Trophoblast cell (in vitro differentiated cells and primary cell): ENCODE results near the gene COL4A2.

Experiments used
- DNase-seq, 2 donors: peaks; one replicate each; pipeline ENCODE4 v3.0.0-alpha.2; 2016
- H2AFZ ChIP-seq: 2 replicates; pipeline ENCODE4 v1.6.1; 2013; ENCODE audit warnings: low read length, moderate library complexity, mild to moderate bottlenecking; ENCODE audit not compliant: insufficient read depth, poor library complexity
- H2AK5ac ChIP-seq: 2 replicates; pipeline ENCODE4 v1.6.1; 2013; ENCODE audit warnings: mild to moderate bottlenecking, low read length
- H2BK120ac ChIP-seq: 2 replicates; pipeline ENCODE4 v1.6.1; 2013; ENCODE audit warnings: low read length, mild to moderate bottlenecking, moderate library complexity; ENCODE audit not compliant: insufficient read depth, poor library complexity
- H2BK12ac ChIP-seq: 2 replicates; pipeline ENCODE4 v1.6.1; 2013; ENCODE audit warnings: mild to moderate bottlenecking, low read length, moderate library complexity
- H2BK5ac ChIP-seq: 2 replicates; pipeline ENCODE4 v1.6.1; 2013; ENCODE audit warnings: low read length, low read depth, moderate library complexity, mild to moderate bottlenecking; ENCODE audit not compliant: poor library complexity
- H3K14ac ChIP-seq: 2 replicates; pipeline ENCODE4 v1.6.1; 2013; ENCODE audit warnings: mild to moderate bottlenecking, low read length
- H3K18ac ChIP-seq: 2 replicates; pipeline ENCODE4 v1.6.1; 2013; ENCODE audit warnings: mild to moderate bottlenecking, low read length
- H3K23ac ChIP-seq: 2 replicates; pipeline ENCODE4 v1.6.1; 2013; ENCODE audit warnings: low read length
- H3K27ac ChIP-seq: 2 replicates; pipeline ENCODE4 v1.5.1; 2013; ENCODE audit warnings: low read depth, mild to moderate bottlenecking, inconsistent platforms, low read length, moderate library complexity
- H3K27me3 ChIP-seq: 2 replicates; pipeline ENCODE4 v1.6.1; 2013; ENCODE audit warnings: inconsistent platforms, mild to moderate bottlenecking, low read length, moderate library complexity; ENCODE audit not compliant: insufficient read depth
- H3K36me3 ChIP-seq, 2 experiments: 1 replicate in 1 of 2; 2 replicates in 1 of 2; pipeline ENCODE4 v1.6.1; 2013; ENCODE audit warnings: low read length in 2 of 2, mild to moderate bottlenecking in 2 of 2, moderate library complexity in 1 of 2; ENCODE audit not compliant: insufficient read depth in 2 of 2, control insufficient read depth in 1 of 2
- H3K4ac ChIP-seq: 2 replicates; pipeline ENCODE4 v1.6.1; 2013; ENCODE audit warnings: low read depth, mild to moderate bottlenecking, low read length, moderate library complexity
- H3K4me1 ChIP-seq, 2 experiments: 1 replicate in 1 of 2; 2 replicates in 1 of 2; pipeline ENCODE4 v1.6.1; 2013; ENCODE audit warnings: low read length in 2 of 2, mild to moderate bottlenecking in 2 of 2, moderate library complexity in 1 of 2; ENCODE audit not compliant: insufficient read depth in 2 of 2, control insufficient read depth in 1 of 2
- H3K4me2 ChIP-seq: 2 replicates; pipeline ENCODE4 v1.6.1; 2013; ENCODE audit warnings: inconsistent platforms, mild to moderate bottlenecking, low read length, moderate library complexity
- H3K4me3 ChIP-seq: 2 replicates; pipeline ENCODE4 v1.5.1; 2013; ENCODE audit warnings: mild to moderate bottlenecking, low read depth, low read length, inconsistent platforms
- H3K79me1 ChIP-seq: one replicate; pipeline ENCODE4 v1.6.1; 2013; ENCODE audit warnings: low read length
- H3K79me2 ChIP-seq: 2 replicates; pipeline ENCODE4 v1.6.1; 2013; ENCODE audit warnings: low read length, mild to moderate bottlenecking; ENCODE audit not compliant: control insufficient read depth, insufficient read depth, poor library complexity
- H3K9ac ChIP-seq: 2 replicates; pipeline ENCODE4 v1.6.1; 2013; ENCODE audit warnings: mild to moderate bottlenecking, low read length
- H3K9me3 ChIP-seq: 2 replicates; pipeline ENCODE4 v1.6.1; 2013; ENCODE audit warnings: low read depth, mild to moderate bottlenecking, control low read depth, inconsistent platforms, low read length; ENCODE audit not compliant: insufficient read depth
- H4K12ac ChIP-seq: 2 replicates; pipeline ENCODE4 v1.6.1; 2013; ENCODE audit warnings: low read depth, mild to moderate bottlenecking, low read length, moderate library complexity
- H4K8ac ChIP-seq: 2 replicates; pipeline ENCODE4 v1.6.1; 2013; ENCODE audit warnings: low read depth, mild to moderate bottlenecking, low read length, moderate library complexity
- H4K91ac ChIP-seq: one replicate; pipeline ENCODE4 v1.6.1; 2013; ENCODE audit warnings: low read depth, mild to moderate bottlenecking, low read length, moderate library complexity
- WGBS: extraction: QIAGEN DNeasy Blood & Tissue Kit; methylation state at CpG from one replicate; pipeline ENCODE4 v1.1.7; 2013; ENCODE audit warnings: missing lambda C conversion rate; ENCODE audit not compliant: insufficient read length, insufficient coverage; ENCODE audit errors: extremely low coverage; 5-methylcytosine and 5-hydroxymethylcytosine counted together

The COL4A2 gene

DNA sequence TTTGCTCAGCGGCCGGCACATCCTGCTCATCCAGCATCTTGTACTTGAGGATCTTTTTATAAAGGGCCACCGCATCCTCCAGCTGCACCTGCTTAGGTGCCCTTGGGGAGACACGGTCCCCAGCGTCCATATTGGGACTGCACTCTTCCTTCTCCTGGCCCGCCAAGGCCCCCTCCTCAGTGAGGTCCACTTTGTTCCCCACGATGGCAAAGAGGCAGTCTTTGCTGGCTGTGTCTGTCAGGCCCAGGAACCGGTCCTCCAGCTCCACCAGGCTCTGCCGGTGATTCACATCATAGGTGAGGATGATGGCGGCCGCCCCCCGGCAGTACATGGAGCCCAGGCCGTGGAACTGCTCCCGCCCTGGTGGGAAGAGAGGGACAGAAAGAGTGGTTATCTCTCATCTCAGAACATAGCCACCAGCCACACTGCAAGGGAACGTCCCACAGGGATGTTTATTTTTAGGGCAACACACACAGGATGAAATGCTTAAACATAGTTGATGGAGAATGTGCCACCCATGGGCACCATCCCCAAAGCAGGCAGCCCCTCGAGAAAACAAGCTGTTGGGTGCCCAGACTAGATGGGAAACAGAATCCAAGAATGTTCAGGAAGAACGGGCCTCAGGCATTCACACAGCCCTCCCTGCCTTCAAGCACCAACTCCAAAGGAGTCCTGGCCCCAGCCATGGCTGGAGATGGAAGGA lies 216.9 kb downstream of the COL4A2 start:
- no peak overlapping the region for H3K14ac ChIP-seq
- peaks cover 15% of the 10 kb centered on the region for H3K79me1 ChIP-seq
- no peak overlapping the region for H3K4me3 ChIP-seq
- no peak overlapping the region for H3K4me2 ChIP-seq
- H2BK120ac ChIP-seq = no peak overlapping the region
- H3K4ac ChIP-seq = no peak overlapping the region
- no peak for DNase-seq
- peaks cover 21 to 36% of the 10 kb centered on the region in 2 experiments for H3K4me1 ChIP-seq
- no peak overlapping the region for H4K91ac ChIP-seq
- peaks cover 4% of the 10 kb centered on the region for H3K79me2 ChIP-seq
- no peak overlapping the region for H2AFZ ChIP-seq
- H3K23ac ChIP-seq = no peak overlapping the region
- no peak overlapping the region for H2AK5ac ChIP-seq
- H2BK5ac ChIP-seq = no peak overlapping the region
- no peaks in the 10 kb centered on the region for H3K27me3 ChIP-seq
- peak overlapping the region; percentile 21 for H3K18ac ChIP-seq
- H3K9ac ChIP-seq = no peak overlapping the region
- no peak overlapping the region for H4K8ac ChIP-seq
- H3K36me3 ChIP-seq = peaks cover 35% of the 10 kb centered on the region in 2 experiments
- whole genome bisulfite sequencing = no CpG with 5 or more reads among the region's 17 CpGs
- H2BK12ac ChIP-seq = no peak overlapping the region
- peaks cover 3% of the 10 kb centered on the region for H3K9me3 ChIP-seq
- H4K12ac ChIP-seq = no peak overlapping the region
- no peak overlapping the region for H3K27ac ChIP-seq

DNA sequence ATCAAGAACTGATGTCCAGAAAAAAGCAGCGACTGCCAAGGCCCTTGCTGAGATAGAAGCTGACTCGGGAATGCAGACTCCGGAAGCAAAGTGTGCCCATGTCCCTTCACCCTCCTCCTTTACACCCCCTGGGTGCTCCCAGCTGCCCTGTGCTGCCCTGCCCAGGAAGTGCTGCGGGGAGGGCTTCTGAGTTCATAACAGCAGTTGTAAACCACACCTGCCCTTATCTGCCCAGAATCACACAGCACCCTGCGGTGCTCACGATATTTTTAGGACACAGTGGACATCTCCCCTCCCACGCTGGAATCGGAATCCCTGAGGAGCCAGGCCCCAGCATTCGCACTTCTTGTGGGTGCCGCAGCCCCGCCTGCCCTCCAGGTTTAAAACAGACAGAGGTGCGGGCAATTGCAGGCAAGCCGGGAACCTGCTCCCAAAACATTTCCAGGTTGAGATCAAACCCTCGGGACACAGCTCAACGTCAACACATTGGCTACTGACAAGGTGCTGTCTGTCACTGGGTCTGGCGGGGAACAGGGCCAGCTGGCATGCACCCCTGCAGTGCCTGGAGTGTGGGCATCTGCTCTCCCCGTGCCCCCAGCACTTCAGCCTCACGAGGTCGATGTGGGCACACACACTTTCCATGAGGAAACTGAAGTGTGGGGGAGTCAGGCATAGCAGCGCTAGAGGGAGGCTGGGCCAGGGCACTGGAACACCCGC lies 217.6 kb downstream of the COL4A2 start:
- WGBS = no CpG with 5 or more reads among the region's 21 CpGs
- no peak for DNase-seq
- no peak overlapping the region for H2AK5ac ChIP-seq

DNA sequence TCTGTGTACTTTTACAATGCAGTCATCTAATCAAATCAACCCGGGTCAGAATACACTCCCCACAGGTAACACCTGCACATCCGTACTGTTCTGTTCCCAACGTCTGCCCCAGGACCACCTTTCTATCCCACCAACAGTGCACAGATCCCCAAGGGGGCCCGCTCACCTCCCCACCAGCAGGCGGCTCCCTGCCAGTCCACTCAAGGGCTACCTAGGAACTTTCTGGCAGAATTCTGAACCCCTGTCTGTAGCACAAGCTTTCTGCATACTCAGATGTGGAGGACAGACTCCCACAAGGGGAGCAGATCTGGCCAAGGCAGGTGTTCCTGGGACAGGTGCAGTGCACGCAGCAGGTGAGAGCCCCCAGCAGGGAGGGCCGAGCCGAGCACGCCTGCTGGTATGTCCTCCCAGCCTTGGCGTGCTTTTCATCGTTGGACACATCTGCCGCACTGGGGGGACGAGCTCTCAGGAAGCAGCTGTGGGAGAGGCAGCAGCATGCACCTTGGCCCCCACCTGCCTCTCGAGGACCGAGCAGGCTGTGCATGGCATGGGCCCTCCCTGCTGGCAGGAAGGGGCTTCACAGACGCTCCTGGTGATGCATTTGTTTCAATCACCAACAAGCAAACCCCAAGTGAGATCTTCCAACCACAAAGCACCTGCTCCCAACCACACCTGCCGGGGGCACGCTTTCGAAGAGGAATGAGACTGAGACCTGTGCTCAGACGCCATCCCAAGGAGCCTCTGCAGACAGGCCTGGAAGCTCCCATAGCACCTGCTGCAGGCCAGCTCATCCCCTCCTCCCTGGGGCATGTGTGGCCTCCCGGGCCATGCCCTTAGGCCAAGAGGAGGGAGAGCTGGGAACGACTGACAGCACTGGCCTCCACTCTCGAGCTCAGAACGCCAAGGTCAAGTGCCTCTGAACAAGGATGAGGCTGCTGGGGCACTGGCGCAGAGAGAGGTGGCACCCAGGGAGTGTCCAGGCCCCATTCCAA lies 218.5 kb downstream of the COL4A2 start:
- Histone ChIP-seq H4K12ac (no peak overlapping the region), H2AFZ (no peak overlapping the region), H3K36me3 (peaks cover 19% of the 10 kb centered on the region in 2 experiments), H3K18ac (peak overlapping the region; percentile 28), H3K4me1 (peaks cover 29 to 47% of the 10 kb centered on the region in 2 experiments), H2BK5ac (no peak overlapping the region), H2BK120ac (no peak overlapping the region), H3K79me1 (peaks cover 26% of the 10 kb centered on the region), H3K9ac (no peak overlapping the region), H3K4me2 (no peak overlapping the region), H2BK12ac (no peak overlapping the region), H3K9me3 (no peaks in the 10 kb centered on the region), H3K79me2 (peaks cover 4% of the 10 kb centered on the region), H4K91ac (peak overlapping the region; percentile 23), H3K27ac (no peak overlapping the region), H3K4ac (peak overlapping the region; percentile 33), H3K27me3 (no peaks in the 10 kb centered on the region), H3K14ac (no peak overlapping the region), H3K23ac (no peak overlapping the region), H3K4me3 (no peak overlapping the region), H4K8ac (no peak overlapping the region), H2AK5ac (no peak overlapping the region)
- WGBS = no CpG with 5 or more reads among the region's 25 CpGs
- peak; percentile 61 to 75 for DNase-seq

More for the DNA sequence above, 217.6 kb downstream of the COL4A2 start:
- Histone ChIP-seq H2BK5ac (no peak overlapping the region), H3K36me3 (peaks cover 28% of the 10 kb centered on the region in 2 experiments), H3K79me2 (peaks cover 4% of the 10 kb centered on the region), H3K23ac (no peak overlapping the region), H3K18ac (peak overlapping the region; percentile 25), H2BK12ac (no peak overlapping the region), H3K27ac (no peak overlapping the region), H2AFZ (no peak overlapping the region), H3K27me3 (no peaks in the 10 kb centered on the region), H3K9ac (no peak overlapping the region), H3K9me3 (peaks cover 3% of the 10 kb centered on the region), H3K4me2 (no peak overlapping the region), H4K12ac (no peak overlapping the region), H4K91ac (peak overlapping the region; percentile 4), H4K8ac (no peak overlapping the region), H3K79me1 (peaks cover 22% of the 10 kb centered on the region), H3K4me3 (no peak overlapping the region), H2BK120ac (no peak overlapping the region), H3K4me1 (peaks cover 28 to 43% of the 10 kb centered on the region in 2 experiments), H3K14ac (peak overlapping the region; percentile 2), H3K4ac (peak overlapping the region; percentile 6)

DNA sequence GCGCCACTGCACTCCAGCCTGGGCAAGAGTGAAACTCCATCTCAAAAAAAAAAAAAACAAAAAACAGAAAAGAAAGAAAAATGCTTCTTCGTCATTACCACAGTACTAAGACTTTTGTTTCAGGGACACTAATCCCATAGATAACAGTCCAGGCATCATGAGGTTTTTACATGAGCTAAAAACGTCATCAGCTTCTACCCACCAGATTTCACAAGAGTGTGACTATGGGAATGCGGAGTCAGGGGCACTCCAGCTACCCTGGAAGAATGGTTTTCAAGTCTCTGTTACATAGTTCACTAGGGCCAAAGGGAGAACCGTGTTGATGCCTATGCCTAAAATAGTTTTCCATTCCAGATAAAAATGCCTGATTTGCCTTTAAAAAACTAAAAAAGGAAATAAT lies 221.3 kb downstream of the COL4A2 start:
- Histone ChIP-seq H3K36me3 (peaks cover 9 to 20% of the 10 kb centered on the region in 2 experiments), H3K4me1 (peaks cover 48 to 64% of the 10 kb centered on the region in 2 experiments), H3K4me3 (no peak overlapping the region), H2BK12ac (no peak overlapping the region), H2AK5ac (no peak overlapping the region), H3K18ac (no peak overlapping the region), H3K4ac (no peak overlapping the region), H3K79me1 (peaks cover 45% of the 10 kb centered on the region), H4K12ac (no peak overlapping the region), H4K91ac (peak overlapping the region; percentile 78), H3K27me3 (no peaks in the 10 kb centered on the region), H3K23ac (no peak overlapping the region), H4K8ac (no peak overlapping the region), H2BK5ac (peak overlapping the region; percentile 70), H3K9ac (no peak overlapping the region), H3K4me2 (no peak overlapping the region), H3K14ac (no peak overlapping the region), H3K27ac (peak overlapping the region; percentile 67), H3K79me2 (peaks cover 15% of the 10 kb centered on the region), H2AFZ (no peak overlapping the region), H3K9me3 (no peaks in the 10 kb centered on the region), H2BK120ac (no peak overlapping the region)
- WGBS = no CpG with 5 or more reads among the region's 5 CpGs
- DNase-seq = peak; percentile 77 to 96
